ENCODE data around the gene CCDC141.

DNA sequence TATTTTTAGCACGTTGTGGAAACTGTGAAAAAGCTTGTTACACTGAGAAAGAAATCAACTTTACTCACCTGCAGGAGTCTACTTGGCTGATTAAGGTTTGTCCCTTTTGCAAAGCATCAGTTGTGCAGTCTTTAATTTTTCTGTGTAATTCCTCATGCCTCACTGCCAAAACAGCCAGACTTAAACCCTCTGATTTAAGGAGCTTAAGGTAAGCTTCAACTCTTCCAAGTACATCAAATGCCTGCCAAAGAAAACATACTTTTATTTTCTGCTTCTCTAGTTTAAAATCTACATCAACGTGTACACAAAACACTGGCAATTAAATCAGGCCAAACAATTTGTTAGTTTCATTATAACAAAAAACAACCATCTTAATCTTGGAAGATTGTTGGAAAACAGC, 144.7 kb downstream of the CCDC141 start:
- TF ChIP-seq, protein P1, sequence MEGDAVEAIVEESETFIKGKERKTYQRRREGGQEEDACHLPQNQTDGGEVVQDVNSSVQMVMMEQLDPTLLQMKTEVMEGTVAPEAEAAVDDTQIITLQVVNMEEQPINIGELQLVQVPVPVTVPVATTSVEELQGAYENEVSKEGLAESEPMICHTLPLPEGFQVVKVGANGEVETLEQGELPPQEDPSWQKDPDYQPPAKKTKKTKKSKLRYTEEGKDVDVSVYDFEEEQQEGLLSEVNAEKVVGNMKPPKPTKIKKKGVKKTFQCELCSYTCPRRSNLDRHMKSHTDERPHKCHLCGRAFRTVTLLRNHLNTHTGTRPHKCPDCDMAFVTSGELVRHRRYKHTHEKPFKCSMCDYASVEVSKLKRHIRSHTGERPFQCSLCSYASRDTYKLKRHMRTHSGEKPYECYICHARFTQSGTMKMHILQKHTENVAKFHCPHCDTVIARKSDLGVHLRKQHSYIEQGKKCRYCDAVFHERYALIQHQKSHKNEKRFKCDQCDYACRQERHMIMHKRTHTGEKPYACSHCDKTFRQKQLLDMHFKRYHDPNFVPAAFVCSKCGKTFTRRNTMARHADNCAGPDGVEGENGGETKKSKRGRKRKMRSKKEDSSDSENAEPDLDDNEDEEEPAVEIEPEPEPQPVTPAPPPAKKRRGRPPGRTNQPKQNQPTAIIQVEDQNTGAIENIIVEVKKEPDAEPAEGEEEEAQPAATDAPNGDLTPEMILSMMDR (IDR thresholded peaks at IDR 0.05), result no peak
- no peak for TF ChIP-seq POLR2A (IDR thresholded peaks at IDR 0.05)
